Mononuclear cell (primary cell): ENCODE results near the gene GRIA4. TPM values are rescaled to one million over a fixed set of nuclear protein-coding genes. Genes with fewer than 3 reads are reported as not detected.

ENCODE experiments used
- H3K27me3 ChIP-seq: 2 replicates; pipeline ENCODE4 v1.6.0; 2011; ENCODE audit warnings: low read length, control low read depth; ENCODE audit not compliant: insufficient read depth
- H3K4me1 ChIP-seq: 2 replicates; pipeline ENCODE4 v1.5.1; 2011; ENCODE audit warnings: mild to moderate bottlenecking, low read length, control low read depth; ENCODE audit not compliant: insufficient read depth
- H3K4me3 ChIP-seq: 2 replicates; pipeline ENCODE4 v1.5.1; 2011; ENCODE audit warnings: mild to moderate bottlenecking, low read length, moderate library complexity
- H3K9me3 ChIP-seq: 2 replicates; pipeline ENCODE4 v1.5.1; 2011; ENCODE audit warnings: low read depth, mild to moderate bottlenecking, control low read depth, low read length
- total RNA-seq: library from RNA; depleted of rRNA; stranded (reverse); fragments of >200 nt; gene quantifications from one replicate; pipeline ENCODE4 v1.2.3, GENCODE V29; 2012

GRIA4 gene
- total RNA-seq, 1 donor = not detected

- Histone ChIP-seq H3K9me3 (no peaks in the 10 kb centered on the region), H3K4me3 (no peak overlapping the region), H3K4me1 (no peaks in the 10 kb centered on the region), H3K27me3 (no peaks in the 10 kb centered on the region)
Measured at GRCh38 chr11:105670811-105671210, 60.9 kb downstream of the GRIA4 start.

GRCh38 chr11:105673089-105673488, 63.2 kb downstream of the GRIA4 start:
- Histone ChIP-seq H3K9me3 (no peaks in the 10 kb centered on the region), H3K27me3 (no peaks in the 10 kb centered on the region), H3K4me1 (no peaks in the 10 kb centered on the region), H3K4me3 (no peak overlapping the region)

- Histone ChIP-seq H3K4me3 (no peak overlapping the region), H3K4me1 (no peaks in the 10 kb centered on the region), H3K27me3 (no peaks in the 10 kb centered on the region), H3K9me3 (peaks cover 4% of the 10 kb centered on the region)
Measured at GRCh38 chr11:105689631-105690030, 79.8 kb downstream of the GRIA4 start.

- no peaks in the 10 kb centered on the region for H3K4me1 ChIP-seq
- no peaks in the 10 kb centered on the region for H3K27me3 ChIP-seq
- H3K9me3 ChIP-seq = peaks cover 4% of the 10 kb centered on the region
- H3K4me3 ChIP-seq = no peak overlapping the region
Measured at GRCh38 chr11:105690467-105690866, 80.6 kb downstream of the GRIA4 start.

GRCh38 chr11:105693075-105693759, 83.3 kb downstream of the GRIA4 start:
- Histone ChIP-seq H3K9me3 (no peaks in the 10 kb centered on the region), H3K4me1 (no peaks in the 10 kb centered on the region), H3K27me3 (no peaks in the 10 kb centered on the region), H3K4me3 (no peak overlapping the region)

GRCh38 chr11:105696000-105696399, 86.1 kb downstream of the GRIA4 start:
- no peaks in the 10 kb centered on the region for H3K9me3 ChIP-seq
- no peak overlapping the region for H3K4me3 ChIP-seq
- no peaks in the 10 kb centered on the region for H3K4me1 ChIP-seq
- H3K27me3 ChIP-seq = no peaks in the 10 kb centered on the region

GRCh38 chr11:105697291-105697690, 87.4 kb downstream of the GRIA4 start:
- H3K4me3 ChIP-seq = no peak overlapping the region
- no peaks in the 10 kb centered on the region for H3K4me1 ChIP-seq
- no peaks in the 10 kb centered on the region for H3K27me3 ChIP-seq
- no peaks in the 10 kb centered on the region for H3K9me3 ChIP-seq

GRCh38 chr11:105699203-105699602, 89.3 kb downstream of the GRIA4 start:
- no peaks in the 10 kb centered on the region for H3K27me3 ChIP-seq

GRCh38 chr11:105700271-105700670, 90.4 kb downstream of the GRIA4 start:
- Histone ChIP-seq H3K27me3 (no peaks in the 10 kb centered on the region), H3K9me3 (no peaks in the 10 kb centered on the region), H3K4me1 (no peaks in the 10 kb centered on the region), H3K4me3 (no peak overlapping the region)

More at GRCh38 chr11:105699203-105699602, 89.3 kb downstream of the GRIA4 start:
- Histone ChIP-seq H3K4me1 (no peaks in the 10 kb centered on the region), H3K4me3 (no peak overlapping the region), H3K9me3 (no peaks in the 10 kb centered on the region)

GRCh38 chr11:105701098-105701497, 91.2 kb downstream of the GRIA4 start:
- H3K9me3 ChIP-seq = no peaks in the 10 kb centered on the region
- no peak overlapping the region for H3K4me3 ChIP-seq
- H3K4me1 ChIP-seq = no peaks in the 10 kb centered on the region
- H3K27me3 ChIP-seq = no peaks in the 10 kb centered on the region

GRCh38 chr11:105705786-105706530, 96.1 kb downstream of the GRIA4 start:
- no peaks in the 10 kb centered on the region for H3K27me3 ChIP-seq
- no peak overlapping the region for H3K4me3 ChIP-seq
- H3K9me3 ChIP-seq = no peaks in the 10 kb centered on the region
- H3K4me1 ChIP-seq = no peaks in the 10 kb centered on the region

GRCh38 chr11:105713106-105713505, 103.2 kb downstream of the GRIA4 start:
- no peaks in the 10 kb centered on the region for H3K9me3 ChIP-seq
- no peaks in the 10 kb centered on the region for H3K27me3 ChIP-seq
- no peak overlapping the region for H3K4me3 ChIP-seq
- no peaks in the 10 kb centered on the region for H3K4me1 ChIP-seq

GRCh38 chr11:105713696-105714095, 103.8 kb downstream of the GRIA4 start:
- Histone ChIP-seq H3K4me1 (no peaks in the 10 kb centered on the region), H3K4me3 (no peak overlapping the region), H3K9me3 (no peaks in the 10 kb centered on the region), H3K27me3 (no peaks in the 10 kb centered on the region)

GRCh38 chr11:105718641-105719040, 108.8 kb downstream of the GRIA4 start:
- Histone ChIP-seq H3K4me3 (no peak overlapping the region), H3K4me1 (no peaks in the 10 kb centered on the region), H3K9me3 (no peaks in the 10 kb centered on the region), H3K27me3 (no peaks in the 10 kb centered on the region)

- no peaks in the 10 kb centered on the region for H3K27me3 ChIP-seq
- no peak overlapping the region for H3K4me3 ChIP-seq
- no peaks in the 10 kb centered on the region for H3K9me3 ChIP-seq
- no peaks in the 10 kb centered on the region for H3K4me1 ChIP-seq
Measured at GRCh38 chr11:105719073-105719822, 109.4 kb downstream of the GRIA4 start.
